Fibroblast of lung (primary cell): ENCODE data around the gene CD164L2.
A peak's percentile ranks its signal among the peaks of the same experiment; 100 is the strongest.

Source experiments
- CTCF ChIP-seq, 2 donors: IDR thresholded peaks in 1 of 2; conservative IDR thresholded peaks in 1 of 2; 1 replicate in 1 of 2; 2 replicates in 1 of 2; pipeline ENCODE4 v1.5.1; 2011 to 2012; ENCODE audit warnings: low read length in 2 of 2, control low read depth in 1 of 2, inconsistent platforms in 1 of 2, low read depth in 1 of 2, mild to moderate bottlenecking in 1 of 2
- EZH2 ChIP-seq: IDR thresholded peaks from 2 replicates; pipeline ENCODE4 v1.5.1; 2012; ENCODE audit warnings: low read length, control low read depth, mild to moderate bottlenecking; ENCODE audit errors: missing control alignments

- TF ChIP-seq CTCF (conservative IDR thresholded peaks at IDR 0.05 in 1 of 2, IDR thresholded peaks at IDR 0.05 in 1 of 2; ENCODE audit: low read depth in 1 of 2, low read length in 2 of 2): peak; percentile 64 to 79
- TF ChIP-seq EZH2: no peak
These were observed 25.7 kb downstream of the CD164L2 start for GRCh38 chr1:27357281-27358037.
